ENCODE data around the gene PGBD5. TPM values are rescaled to one million over a fixed set of nuclear protein-coding genes. Genes with fewer than 3 reads are reported as not detected.

Gene PGBD5
- total and polyA plus RNA-seq, 9 of the 15 experiments (the other 6 are each of a cell fraction or from before 2014, with no cell fraction given) = under 0.01 to 0.40 (median 0.10) TPM; not detected in 3

GRCh38 chr1:230362949-230363348 is 63.2 kb downstream of the PGBD5 start:
- CTCF ChIA-PET (ENCODE audit: low intra/inter-chr PET ratio) = no interaction called here
- FAIRE-seq (no peak), ATAC-seq (no peak), DNase-seq (ENCODE audit: extremely low read depth in 1 of 4, low spot score in 3 of 4) (no peak)
- BruUV-seq (replicated peaks) = no TSS peak
- Histone ChIP-seq H3K4me2 (ENCODE audit: insufficient read depth, low read length) (no peak overlapping the region), H3K4me3 (no peak overlapping the region), H3K36me3 (ENCODE audit: control insufficient read depth, insufficient read depth, low read length) (no peaks in the 10 kb centered on the region), H3K4me1 (replicated peaks in 1 of 2; ENCODE audit: control insufficient read depth in 2 of 2, insufficient read depth in 2 of 2, low read length in 2 of 2) (no peaks in the 10 kb centered on the region), H2AFZ (ENCODE audit: low read depth, low read length) (no peak overlapping the region), H3K27ac (ENCODE audit: extremely low read depth, low read depth, low read length) (no peak overlapping the region), H4K20me1 (replicated peaks; ENCODE audit: control insufficient read depth, insufficient read depth, low read length) (no peaks in the 10 kb centered on the region), H3K9ac (ENCODE audit: insufficient read depth in 1 of 2, low read depth in 2 of 2, low read length in 2 of 2) (no peak overlapping the region), H3K27me3 (ENCODE audit: control insufficient read depth in 2 of 2, insufficient read depth in 2 of 2, low read length in 2 of 2) (peaks cover 36 to 80% of the 10 kb centered on the region in 2 experiments), H3K9me1 (ENCODE audit: control insufficient read depth, insufficient read depth, low read length) (no peaks in the 10 kb centered on the region), H3K9me3 (replicated peaks; ENCODE audit: control insufficient read depth, insufficient read depth, low read depth, low read length) (no peaks in the 10 kb centered on the region; the same call in 1 of the 2 replicates), H3K79me2 (ENCODE audit: control insufficient read depth, insufficient read depth, low read length) (no peaks in the 10 kb centered on the region)
- intact Hi-C loops (cut with micrococcal nuclease) = no loop called here
- in situ Hi-C loops (cut with MboI) = no loop called here
- POLR2A ChIA-PET = interaction anchor here (1.7 kb wide), 1 partner anchor 9 kb away, joined by 4 read pairs; no protein-coding TSS in a partner anchor
- TF ChIP-seq, protein P1, sequence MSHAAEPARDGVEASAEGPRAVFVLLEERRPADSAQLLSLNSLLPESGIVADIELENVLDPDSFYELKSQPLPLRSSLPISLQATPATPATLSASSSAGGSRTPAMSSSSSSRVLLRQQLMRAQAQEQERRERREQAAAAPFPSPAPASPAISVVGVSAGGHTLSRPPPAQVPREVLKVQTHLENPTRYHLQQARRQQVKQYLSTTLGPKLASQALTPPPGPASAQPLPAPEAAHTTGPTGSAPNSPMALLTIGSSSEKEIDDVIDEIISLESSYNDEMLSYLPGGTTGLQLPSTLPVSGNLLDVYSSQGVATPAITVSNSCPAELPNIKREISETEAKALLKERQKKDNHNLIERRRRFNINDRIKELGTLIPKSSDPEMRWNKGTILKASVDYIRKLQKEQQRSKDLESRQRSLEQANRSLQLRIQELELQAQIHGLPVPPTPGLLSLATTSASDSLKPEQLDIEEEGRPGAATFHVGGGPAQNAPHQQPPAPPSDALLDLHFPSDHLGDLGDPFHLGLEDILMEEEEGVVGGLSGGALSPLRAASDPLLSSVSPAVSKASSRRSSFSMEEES (CRISPR knock-in tag; IDR thresholded peaks at IDR 0.05) = peak; percentile 56
- TF ChIP-seq ARHGAP35 (IDR thresholded peaks at IDR 0.05; ENCODE audit: partially characterized antibody) = no peak
- WGBS (ENCODE audit: insufficient coverage, low coverage, missing lambda C conversion rate) = 1% methylated on average over 8 of the region's 8 CpGs

- no peak for FAIRE-seq
- Histone ChIP-seq H3K9ac (ENCODE audit: insufficient read depth in 1 of 2, low read depth in 2 of 2, low read length in 2 of 2) (no peak overlapping the region), H3K79me2 (ENCODE audit: control insufficient read depth, insufficient read depth, low read length) (no peaks in the 10 kb centered on the region), H3K9me3 (replicated peaks; ENCODE audit: control insufficient read depth, insufficient read depth, low read depth, low read length) (no peaks in the 10 kb centered on the region; the same call in 1 of the 2 replicates), H3K4me2 (ENCODE audit: insufficient read depth, low read length) (no peak overlapping the region), H4K20me1 (replicated peaks; ENCODE audit: control insufficient read depth, insufficient read depth, low read length) (0 out of 2 replicates have a peak, but pooled peaks cover 4% of the 10 kb centered on the region), H3K4me3 (no peak overlapping the region), H3K27me3 (ENCODE audit: control insufficient read depth in 2 of 2, insufficient read depth in 2 of 2, low read length in 2 of 2) (peaks cover 40 to 76% of the 10 kb centered on the region in 2 experiments; a peak in 4 of 5 replicates), H3K4me1 (replicated peaks in 1 of 2; ENCODE audit: control insufficient read depth in 2 of 2, insufficient read depth in 2 of 2, low read length in 2 of 2) (peaks cover 0 to 4% of the 10 kb centered on the region in 2 experiments; a peak in 1 of 5 replicates), H2AFZ (ENCODE audit: low read depth, low read length) (no peak overlapping the region), H3K36me3 (ENCODE audit: control insufficient read depth, insufficient read depth, low read length) (no peaks in the 10 kb centered on the region), H3K27ac (ENCODE audit: extremely low read depth, low read depth, low read length) (no peak overlapping the region), H3K9me1 (ENCODE audit: control insufficient read depth, insufficient read depth, low read length) (no peaks in the 10 kb centered on the region)
- TF ChIP-seq, protein P2, sequence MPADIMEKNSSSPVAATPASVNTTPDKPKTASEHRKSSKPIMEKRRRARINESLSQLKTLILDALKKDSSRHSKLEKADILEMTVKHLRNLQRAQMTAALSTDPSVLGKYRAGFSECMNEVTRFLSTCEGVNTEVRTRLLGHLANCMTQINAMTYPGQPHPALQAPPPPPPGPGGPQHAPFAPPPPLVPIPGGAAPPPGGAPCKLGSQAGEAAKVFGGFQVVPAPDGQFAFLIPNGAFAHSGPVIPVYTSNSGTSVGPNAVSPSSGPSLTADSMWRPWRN (IDR thresholded peaks at IDR 0.05; ENCODE audit: low read depth) = no peak
- TF ChIP-seq PKNOX1 (IDR thresholded peaks at IDR 0.05) (no peak), ZNF274 (IDR thresholded peaks at IDR 0.05; ENCODE audit: borderline replicate concordance, low read depth, low read length) (no peak), RAD51 (IDR thresholded peaks at IDR 0.05; ENCODE audit: borderline replicate concordance, low read depth) (peak; percentile 59)
- TF ChIP-seq, protein P3, sequence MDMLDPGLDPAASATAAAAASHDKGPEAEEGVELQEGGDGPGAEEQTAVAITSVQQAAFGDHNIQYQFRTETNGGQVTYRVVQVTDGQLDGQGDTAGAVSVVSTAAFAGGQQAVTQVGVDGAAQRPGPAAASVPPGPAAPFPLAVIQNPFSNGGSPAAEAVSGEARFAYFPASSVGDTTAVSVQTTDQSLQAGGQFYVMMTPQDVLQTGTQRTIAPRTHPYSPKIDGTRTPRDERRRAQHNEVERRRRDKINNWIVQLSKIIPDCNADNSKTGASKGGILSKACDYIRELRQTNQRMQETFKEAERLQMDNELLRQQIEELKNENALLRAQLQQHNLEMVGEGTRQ (CRISPR knock-in tag; IDR thresholded peaks at IDR 0.05) = peak; percentile 51
- TF ChIP-seq, protein P1 (CRISPR knock-in tag; IDR thresholded peaks at IDR 0.05) = peak; percentile 50; the same call in 1 of the 2 replicates
- intact Hi-C loops (cut with micrococcal nuclease) = no loop called here
- no TSS peak for BruUV-seq (replicated peaks)
- POLR2A ChIA-PET = interaction anchor here (0.7 to 1.1 kb wide), 3 partner anchors 9 to 33 kb away, joined by 3 read pairs; no protein-coding TSS in a partner anchor
- in situ Hi-C loops (cut with MboI) = no loop called here
- peak; percentile 35; the same call in 2 of the 3 replicates for ATAC-seq
- CTCF ChIA-PET (ENCODE audit: low intra/inter-chr PET ratio) = no interaction called here
- no peak for DNase-seq (ENCODE audit: extremely low read depth in 1 of 4, low spot score in 3 of 4)
- WGBS (ENCODE audit: insufficient coverage, low coverage, missing lambda C conversion rate) = 1% methylated on average over 10 of the region's 10 CpGs
Measured at GRCh38 chr1:230361941-230362340, 64.2 kb downstream of the PGBD5 start.

Measured in K562 (cell line).